ENCODE measurements around the gene SRGAP2B. TPM values are rescaled to one million over a fixed set of nuclear protein-coding genes. Genes with fewer than 3 reads are reported as not detected.
"Not testable (repeated sequence)": the region's sequence is repeated elsewhere in the genome, so short reads cannot be mapped to it uniquely, and the experiment has no call there.

Gene SRGAP2B
- total and polyA plus RNA-seq, 10 of the 15 experiments (the other 5 are each of a cell fraction or from before 2014, with no cell fraction given): 1.2 to 8.9 (median 3.0) TPM

DNA sequence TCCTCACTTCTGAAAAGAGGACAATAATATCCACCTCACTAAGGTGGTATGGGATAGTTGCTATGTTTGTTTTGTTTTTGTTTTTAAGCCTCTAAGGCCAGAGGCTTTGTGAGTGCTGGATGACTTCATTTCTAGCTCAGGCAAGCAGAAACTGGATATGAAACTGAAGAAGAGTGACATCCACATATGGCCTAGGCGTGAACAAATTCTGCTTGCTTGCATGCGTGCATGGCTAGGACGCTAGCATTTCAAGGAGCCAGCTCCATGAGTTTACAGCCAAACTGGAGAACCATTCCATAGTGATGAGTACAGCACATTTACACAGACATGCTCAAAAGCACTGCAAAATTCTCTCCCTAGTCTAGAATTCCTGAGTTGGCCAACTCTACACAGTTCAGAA, 36.9 kb downstream of the SRGAP2B start:
- H3K27ac ChIP-seq (ENCODE audit: control insufficient read depth, insufficient read depth); H3K9me3 ChIP-seq (replicated peaks; ENCODE audit: control insufficient read depth, insufficient read depth, low read length); FAIRE-seq; BruUV-seq (replicated peaks); intact Hi-C loops (cut with micrococcal nuclease; ENCODE audit: unreplicated experiment); POLR2A ChIA-PET; H2AFZ ChIP-seq (ENCODE audit: control insufficient read depth, low read depth, low read length); H3K27me3 ChIP-seq (replicated peaks in 1 of 2; ENCODE audit: control insufficient read depth in 2 of 2, insufficient read depth in 2 of 2, low read length in 1 of 2); RAD21 ChIA-PET (ENCODE audit: unreplicated experiment); H3K36me3 ChIP-seq (ENCODE audit: control insufficient read depth in 2 of 2, insufficient read depth in 2 of 2, low read length in 1 of 2); H3K4me1 ChIP-seq (ENCODE audit: control insufficient read depth, insufficient read depth, low read length); CTCF ChIA-PET; H3K79me2 ChIP-seq (ENCODE audit: control insufficient read depth, insufficient read depth, low read length); H3K9ac ChIP-seq (ENCODE audit: control insufficient read depth, insufficient read depth, low read length); SMC1A ChIA-PET (ENCODE audit: uncharacterized antibody, unreplicated experiment); H3K4me3 ChIP-seq; H4K20me1 ChIP-seq (ENCODE audit: control insufficient read depth, insufficient read depth); DNase-seq (ENCODE audit: low read depth, low spot score); in situ Hi-C loops (cut with MboI); H3K4me2 ChIP-seq (ENCODE audit: control insufficient read depth, insufficient read depth): not testable (repeated sequence)
- ATAC-seq: peak; percentile 72
- WGBS (ENCODE audit: insufficient coverage, insufficient replicate concordance, low lambda C conversion rate, missing lambda C conversion rate): no CpG with 5 or more reads among the region's 3 CpGs

DNA sequence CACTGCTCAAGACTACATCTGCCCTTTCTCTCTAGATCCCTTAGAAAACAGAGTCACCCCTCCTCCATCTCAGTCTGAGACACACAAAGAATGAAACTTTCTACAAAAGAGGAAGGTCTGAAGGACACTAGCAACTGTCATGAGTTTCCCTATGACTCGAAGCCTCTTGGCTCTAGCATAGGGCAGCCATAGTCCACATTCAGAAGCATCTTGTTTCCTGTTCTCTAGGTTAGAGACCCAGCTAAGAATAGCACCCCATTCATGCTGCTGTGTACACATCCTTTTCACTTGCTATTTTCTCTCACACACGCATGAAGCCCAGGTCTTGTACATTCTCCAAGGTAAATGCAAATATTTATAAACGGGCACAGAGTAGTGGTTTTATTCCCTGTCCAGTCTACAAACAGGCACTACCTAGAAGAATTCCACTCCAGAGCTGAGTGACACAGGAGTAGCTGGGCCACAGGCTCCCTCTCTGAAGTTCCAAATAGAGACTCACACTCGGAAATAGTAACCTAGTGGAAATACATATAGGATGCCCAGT, 39.8 kb downstream of the SRGAP2B start:
- H3K4me3 ChIP-seq; H3K36me3 ChIP-seq (ENCODE audit: control insufficient read depth in 2 of 2, insufficient read depth in 2 of 2, low read length in 1 of 2); DNase-seq (ENCODE audit: low read depth, low spot score); H3K9me3 ChIP-seq (replicated peaks; ENCODE audit: control insufficient read depth, insufficient read depth, low read length); in situ Hi-C loops (cut with MboI); H3K27me3 ChIP-seq (replicated peaks in 1 of 2; ENCODE audit: control insufficient read depth in 2 of 2, insufficient read depth in 2 of 2, low read length in 1 of 2); SMC1A ChIA-PET (ENCODE audit: uncharacterized antibody, unreplicated experiment); H3K27ac ChIP-seq (ENCODE audit: control insufficient read depth, insufficient read depth); RAD21 ChIA-PET (ENCODE audit: unreplicated experiment); CTCF ChIA-PET; intact Hi-C loops (cut with micrococcal nuclease; ENCODE audit: unreplicated experiment); H2AFZ ChIP-seq (ENCODE audit: control insufficient read depth, low read depth, low read length); H3K79me2 ChIP-seq (ENCODE audit: control insufficient read depth, insufficient read depth, low read length); H3K9ac ChIP-seq (ENCODE audit: control insufficient read depth, insufficient read depth, low read length); H4K20me1 ChIP-seq (ENCODE audit: control insufficient read depth, insufficient read depth); FAIRE-seq; H3K4me1 ChIP-seq (ENCODE audit: control insufficient read depth, insufficient read depth, low read length); POLR2A ChIA-PET; H3K4me2 ChIP-seq (ENCODE audit: control insufficient read depth, insufficient read depth): not testable (repeated sequence)
- peak; percentile 98 for ATAC-seq
- WGBS (ENCODE audit: insufficient coverage, insufficient replicate concordance, low lambda C conversion rate, missing lambda C conversion rate): no CpG with 5 or more reads among the region's 4 CpGs
- TSS peak; percentile 64 for BruUV-seq (replicated peaks)

DNA sequence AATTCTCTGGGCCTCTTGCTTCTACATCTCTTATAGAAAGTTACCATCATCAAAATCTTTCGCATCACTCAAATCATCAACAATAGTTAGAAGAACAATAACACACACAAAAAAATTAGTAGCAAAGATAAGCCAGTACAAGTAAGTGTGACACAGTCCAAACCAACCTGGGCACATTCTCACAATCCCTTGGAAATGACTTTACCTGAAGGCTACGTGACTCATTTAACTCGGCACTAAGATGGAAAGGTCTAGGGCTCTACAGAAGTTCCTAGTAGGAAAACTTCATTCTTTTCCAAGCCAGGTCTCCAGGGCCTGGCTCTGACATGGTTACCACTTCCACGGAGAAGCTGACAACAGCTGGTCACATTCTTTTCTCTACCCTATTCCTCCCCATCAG, 41.7 kb downstream of the SRGAP2B start:
- H3K9me3 ChIP-seq (replicated peaks; ENCODE audit: control insufficient read depth, insufficient read depth, low read length); H3K36me3 ChIP-seq (ENCODE audit: control insufficient read depth in 2 of 2, insufficient read depth in 2 of 2, low read length in 1 of 2); CTCF ChIA-PET; H3K27me3 ChIP-seq (replicated peaks in 1 of 2; ENCODE audit: control insufficient read depth in 2 of 2, insufficient read depth in 2 of 2, low read length in 1 of 2); H3K4me3 ChIP-seq; POLR2A ChIA-PET; DNase-seq (ENCODE audit: low read depth, low spot score); H4K20me1 ChIP-seq (ENCODE audit: control insufficient read depth, insufficient read depth); H2AFZ ChIP-seq (ENCODE audit: control insufficient read depth, low read depth, low read length); intact Hi-C loops (cut with micrococcal nuclease; ENCODE audit: unreplicated experiment); BruUV-seq (replicated peaks); ATAC-seq; H3K4me2 ChIP-seq (ENCODE audit: control insufficient read depth, insufficient read depth); FAIRE-seq; RAD21 ChIA-PET (ENCODE audit: unreplicated experiment); H3K9ac ChIP-seq (ENCODE audit: control insufficient read depth, insufficient read depth, low read length); SMC1A ChIA-PET (ENCODE audit: uncharacterized antibody, unreplicated experiment); H3K4me1 ChIP-seq (ENCODE audit: control insufficient read depth, insufficient read depth, low read length); in situ Hi-C loops (cut with MboI); H3K27ac ChIP-seq (ENCODE audit: control insufficient read depth, insufficient read depth); H3K79me2 ChIP-seq (ENCODE audit: control insufficient read depth, insufficient read depth, low read length): not testable (repeated sequence)
- WGBS (ENCODE audit: insufficient coverage, insufficient replicate concordance, low lambda C conversion rate, missing lambda C conversion rate): no CpG with 5 or more reads among the region's 4 CpGs

DNA sequence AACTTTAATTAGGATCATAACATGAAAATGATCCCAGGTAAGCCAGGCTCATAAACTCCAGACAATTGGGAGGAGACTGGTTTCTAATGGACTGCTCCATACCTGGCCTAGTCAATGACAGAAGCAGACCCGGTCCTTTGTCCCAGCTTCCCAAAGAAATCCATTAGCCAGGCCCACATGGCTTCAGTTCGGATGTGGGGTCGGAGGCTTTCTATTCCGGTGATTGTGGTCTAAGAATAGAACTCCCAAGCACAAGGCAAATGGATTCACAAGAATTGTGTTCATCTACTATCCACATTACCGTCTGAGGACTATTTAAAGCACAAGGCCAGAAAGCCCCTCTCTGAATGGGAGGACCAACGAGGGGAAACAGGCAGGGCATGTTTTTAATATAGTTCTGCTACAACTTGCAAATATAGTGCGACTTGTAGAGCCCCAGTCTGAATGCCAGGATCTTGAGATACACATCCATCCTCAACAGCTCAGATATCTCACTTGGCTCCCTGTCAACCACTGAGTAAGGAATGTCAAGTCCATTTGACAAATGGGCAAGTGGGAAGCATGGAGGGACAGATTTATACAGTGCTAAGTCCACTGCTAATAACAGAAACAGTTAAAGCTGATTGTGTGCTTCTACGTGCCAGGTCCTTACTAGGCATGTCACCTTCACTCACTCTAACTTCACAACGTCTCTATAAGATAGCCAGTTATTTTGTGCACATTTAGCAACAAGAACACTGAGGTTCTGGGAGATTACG, 42.9 kb downstream of the SRGAP2B start:
- CTCF ChIA-PET; FAIRE-seq; H3K9me3 ChIP-seq (replicated peaks; ENCODE audit: control insufficient read depth, insufficient read depth, low read length); DNase-seq (ENCODE audit: low read depth, low spot score); H3K4me2 ChIP-seq (ENCODE audit: control insufficient read depth, insufficient read depth); H3K27ac ChIP-seq (ENCODE audit: control insufficient read depth, insufficient read depth); H2AFZ ChIP-seq (ENCODE audit: control insufficient read depth, low read depth, low read length); intact Hi-C loops (cut with micrococcal nuclease; ENCODE audit: unreplicated experiment); in situ Hi-C loops (cut with MboI); POLR2A ChIA-PET; ATAC-seq; H3K36me3 ChIP-seq (ENCODE audit: control insufficient read depth in 2 of 2, insufficient read depth in 2 of 2, low read length in 1 of 2); H3K4me3 ChIP-seq; BruUV-seq (replicated peaks); H3K9ac ChIP-seq (ENCODE audit: control insufficient read depth, insufficient read depth, low read length); SMC1A ChIA-PET (ENCODE audit: uncharacterized antibody, unreplicated experiment); H4K20me1 ChIP-seq (ENCODE audit: control insufficient read depth, insufficient read depth); H3K27me3 ChIP-seq (replicated peaks in 1 of 2; ENCODE audit: control insufficient read depth in 2 of 2, insufficient read depth in 2 of 2, low read length in 1 of 2); RAD21 ChIA-PET (ENCODE audit: unreplicated experiment); H3K79me2 ChIP-seq (ENCODE audit: control insufficient read depth, insufficient read depth, low read length); H3K4me1 ChIP-seq (ENCODE audit: control insufficient read depth, insufficient read depth, low read length): not testable (repeated sequence)
- no CpG with 5 or more reads among the region's 10 CpGs for WGBS (ENCODE audit: insufficient coverage, insufficient replicate concordance, low lambda C conversion rate, missing lambda C conversion rate)

All from GM12878 (cell line).